H1 (cell line): ENCODE results near the gene NEK9. TPM values are rescaled to one million over a fixed set of nuclear protein-coding genes. Genes with fewer than 3 reads are reported as not detected.

Experiments
- CTCF ChIA-PET: fragments of 300-600 bp; sonication (Branson Sonifier 250); formaldehyde crosslinking; loops from one replicate; lab custom pipeline; 2021; ENCODE audit not compliant: partially characterized antibody; lab: Charles Lee
- POLR2A ChIA-PET: fragments of 300-600 bp; sonication (Branson Sonifier 250); formaldehyde crosslinking; loops from one replicate; lab custom pipeline; 2021; ENCODE audit warnings: inconsistent platforms; ENCODE audit not compliant: partially characterized antibody; lab: Charles Lee
- DNase-seq, 2 experiments: peaks; one replicate each; pipeline versions ENCODE4 v3.0.0 to v3.0.0-alpha.2; 2010 to 2022; ENCODE audit warnings: low spot score in 2 of 2, low read depth in 1 of 2, mixed read lengths in 1 of 2
- FAIRE-seq: peaks from 2 replicates; lab custom pipeline; 2011; peaks lifted over from hg19 to GRCh38; lab: Jason Lieb, UNC
- H2AFZ ChIP-seq: 2 replicates; pipeline ENCODE4 v1.8.1; 2012; ENCODE audit warnings: low read length, inconsistent platforms
- H2AK5ac ChIP-seq: 2 replicates; pipeline ENCODE4 v1.6.1; 2013; ENCODE audit warnings: low read depth, low read length
- H2BK120ac ChIP-seq: replicated peaks from 2 replicates; pipeline ENCODE3; 2013; ENCODE audit warnings: low read depth, low read length, inconsistent platforms
- H2BK12ac ChIP-seq: 2 replicates; pipeline ENCODE4 v1.6.1; 2013; ENCODE audit warnings: low read depth, low read length
- H2BK15ac ChIP-seq: 2 replicates; pipeline ENCODE4 v1.6.1; 2013; ENCODE audit warnings: low read length
- H2BK20ac ChIP-seq: 2 replicates; pipeline ENCODE4 v1.6.1; 2013; ENCODE audit warnings: low read length
- H2BK5ac ChIP-seq: 2 replicates; pipeline ENCODE4 v1.6.1; 2013; ENCODE audit warnings: low read depth, low read length
- H3K14ac ChIP-seq: 2 replicates; pipeline ENCODE4 v1.6.1; 2013; ENCODE audit warnings: inconsistent platforms; ENCODE audit not compliant: insufficient read length
- H3K18ac ChIP-seq: 2 replicates; pipeline ENCODE4 v1.6.1; 2013; ENCODE audit warnings: low read length; ENCODE audit errors: extremely low read depth
- H3K23ac ChIP-seq: 2 replicates; pipeline ENCODE4 v1.6.1; 2013; ENCODE audit warnings: inconsistent platforms; ENCODE audit not compliant: insufficient read length
- H3K23me2 ChIP-seq: 2 replicates; pipeline ENCODE4 v1.6.1; 2013; ENCODE audit warnings: low read depth, low read length
- H3K27ac ChIP-seq: 2 replicates; pipeline ENCODE4 v1.6.1; 2011; ENCODE audit warnings: low read depth, low read length, inconsistent platforms
- H3K27me3 ChIP-seq, 4 experiments: replicated peaks in 1 of 4; 1 replicate in 1 of 4; 2 replicates in 3 of 4; pipeline versions ENCODE4 v1.6.1 to v1.8.1; 2011 to 2013; ENCODE audit warnings: low read length in 3 of 4, mild to moderate bottlenecking in 3 of 4, inconsistent platforms in 2 of 4, mixed read lengths in 2 of 4, moderate library complexity in 1 of 4; ENCODE audit not compliant: control insufficient read depth in 3 of 4, insufficient read depth in 3 of 4; ENCODE audit errors: extremely low read depth in 1 of 4
- H3K36me3 ChIP-seq, 4 experiments: 2 replicates each; pipeline versions ENCODE4 v1.6.1 to v1.8.1; 2011 to 2013; ENCODE audit warnings: mild to moderate bottlenecking in 4 of 4, low read length in 3 of 4, moderate library complexity in 2 of 4, control low read depth in 1 of 4, inconsistent platforms in 1 of 4; ENCODE audit not compliant: insufficient read depth in 4 of 4, control insufficient read depth in 2 of 4
- H3K4ac ChIP-seq: replicated peaks from 2 replicates; pipeline ENCODE3; 2013; ENCODE audit warnings: low read length, low read depth, mixed read lengths, inconsistent platforms; ENCODE audit not compliant: insufficient read length
- H3K4me1 ChIP-seq, 4 experiments: replicated peaks in 1 of 4; 1 replicate in 1 of 4; 2 replicates in 3 of 4; pipeline versions ENCODE4 v1.6.1 to v1.8.1; 2011 to 2013; ENCODE audit warnings: low read length in 3 of 4, inconsistent platforms in 2 of 4, mixed read lengths in 1 of 4; ENCODE audit not compliant: insufficient read depth in 4 of 4, control insufficient read depth in 3 of 4
- H3K4me2 ChIP-seq, 2 experiments: 2 replicates each; pipeline versions ENCODE4 v1.6.1 to v1.8.1; 2011 to 2013; ENCODE audit warnings: low read depth in 2 of 2, low read length in 2 of 2, control low read depth in 1 of 2, inconsistent platforms in 1 of 2, mild to moderate bottlenecking in 1 of 2; ENCODE audit not compliant: insufficient read depth in 1 of 2
- H3K4me3 ChIP-seq, 4 experiments: fragments of 200-600, 300-600 bp in 1 of 4; sonication (generic), shearing (Covaris generic), sonication (Bioruptor Twin) in 1 of 4; 2 replicates each; pipeline versions ENCODE4 v1.5.1 to v1.8.1; 2011 to 2016; ENCODE audit warnings: low read length in 4 of 4, low read depth in 3 of 4, control low read depth in 2 of 4, inconsistent platforms in 2 of 4, mild to moderate bottlenecking in 2 of 4, mixed read lengths in 1 of 4, moderate library complexity in 1 of 4; ENCODE audit not compliant: insufficient read depth in 2 of 4; ENCODE audit errors: extremely low read depth in 1 of 4
- H3K56ac ChIP-seq: replicated peaks from 2 replicates; pipeline ENCODE3; 2013; ENCODE audit warnings: low read depth, mild to moderate bottlenecking, mixed read lengths, low read length, inconsistent platforms; ENCODE audit not compliant: insufficient read length
- H3K79me1 ChIP-seq: 2 replicates; pipeline ENCODE4 v1.6.1; 2013; ENCODE audit warnings: low read depth, low read length, control low read depth
- H3K79me2 ChIP-seq, 2 experiments: 2 replicates each; pipeline versions ENCODE4 v1.6.1 to v1.8.1; 2012 to 2013; ENCODE audit warnings: low read length in 2 of 2, mild to moderate bottlenecking in 2 of 2, inconsistent platforms in 1 of 2; ENCODE audit not compliant: insufficient read depth in 2 of 2, control insufficient read depth in 1 of 2
- H3K9ac ChIP-seq, 4 experiments: replicated peaks in 1 of 4; 1 replicate in 1 of 4; 2 replicates in 3 of 4; pipeline versions ENCODE4 v1.6.1 to v1.8.1; 2011 to 2013; ENCODE audit warnings: low read depth in 3 of 4, low read length in 3 of 4, control low read depth in 2 of 4, mild to moderate bottlenecking in 2 of 4, moderate library complexity in 2 of 4, inconsistent platforms in 1 of 4; ENCODE audit errors: extremely low read depth in 1 of 4
- H3K9me3 ChIP-seq, 2 experiments: 2 replicates each; pipeline versions ENCODE4 v1.6.1 to v1.8.1; 2012 to 2013; ENCODE audit warnings: mild to moderate bottlenecking in 2 of 2, moderate library complexity in 2 of 2, control low read depth in 1 of 2, inconsistent platforms in 1 of 2, low read depth in 1 of 2, low read length in 1 of 2, mixed read lengths in 1 of 2; ENCODE audit not compliant: insufficient read depth in 2 of 2
- H4K20me1 ChIP-seq, 2 experiments: replicated peaks in 1 of 2; 2 replicates each; pipeline versions ENCODE3 to v1.8.1; 2011 to 2013; ENCODE audit warnings: inconsistent platforms in 2 of 2, low read length in 2 of 2, mild to moderate bottlenecking in 1 of 2; ENCODE audit not compliant: insufficient read depth in 2 of 2, control insufficient read depth in 1 of 2
- H4K5ac ChIP-seq: 2 replicates; pipeline ENCODE4 v1.6.1; 2013; ENCODE audit warnings: low read length, low read depth, mixed read lengths, inconsistent platforms; ENCODE audit not compliant: insufficient read length
- H4K8ac ChIP-seq: 2 replicates; pipeline ENCODE4 v1.8.0; 2013; ENCODE audit warnings: mild to moderate bottlenecking, moderate library complexity, low read length, inconsistent platforms; ENCODE audit not compliant: insufficient read depth; ENCODE audit errors: extremely low read depth
- H4K91ac ChIP-seq: replicated peaks from 2 replicates; pipeline ENCODE3; 2013; ENCODE audit warnings: low read length, mixed read lengths, inconsistent platforms; ENCODE audit not compliant: insufficient read length
- CHD2 ChIP-seq: IDR thresholded peaks from 2 replicates; pipeline ENCODE4 v1.6.1; 2012; ENCODE audit warnings: low read length, improper control_type of control experiment
- E2F6 ChIP-seq: IDR thresholded peaks from 2 replicates; pipeline ENCODE4 v1.6.1; 2012; ENCODE audit warnings: inconsistent platforms
- EZH2 ChIP-seq: fragments of 200-600 bp; sonication (generic); IDR thresholded peaks from 2 replicates; pipeline ENCODE4 v1.7.1; 2012; ENCODE audit warnings: low read depth, mild to moderate bottlenecking, moderate library complexity, low read length, inconsistent platforms; ENCODE audit not compliant: severe bottlenecking
- HDAC2 ChIP-seq, 2 experiments: fragments of 300-600 bp in 1 of 2; sonication (generic) in 1 of 2; IDR thresholded peaks; 2 replicates each; pipeline ENCODE4 v1.6.1; 2011 to 2012; ENCODE audit warnings: low read depth in 2 of 2, low read length in 2 of 2, mild to moderate bottlenecking in 2 of 2, moderate library complexity in 2 of 2, borderline replicate concordance in 1 of 2, inconsistent platforms in 1 of 2
- MAFK ChIP-seq: IDR thresholded peaks from 2 replicates; pipeline ENCODE4 v1.6.1; 2012; ENCODE audit warnings: low read depth, mild to moderate bottlenecking, improper control_type of control experiment, low read length
- NRF1 ChIP-seq: IDR thresholded peaks from 2 replicates; pipeline ENCODE4 v1.6.1; 2011; ENCODE audit warnings: mild to moderate bottlenecking, low read depth, low read length, improper control_type of control experiment
- POLR2A ChIP-seq, 2 experiments: IDR thresholded peaks; 1 replicate in 1 of 2; 2 replicates in 1 of 2; pipeline ENCODE4 v1.6.1; 2011; ENCODE audit warnings: low read depth in 2 of 2, low read length in 2 of 2, mild to moderate bottlenecking in 2 of 2; ENCODE audit errors: control extremely low read depth in 1 of 2
- POLR2AphosphoS5 ChIP-seq: IDR thresholded peaks from 2 replicates; pipeline ENCODE4 v1.6.1; 2011; ENCODE audit warnings: low read depth, low read length
- RBBP5 ChIP-seq: IDR thresholded peaks from 2 replicates; pipeline ENCODE4 v1.7.1; 2012; ENCODE audit warnings: low read depth, mild to moderate bottlenecking, inconsistent platforms, low read length, moderate library complexity, borderline replicate concordance
- TAF1 ChIP-seq: IDR thresholded peaks from 2 replicates; pipeline ENCODE4 v1.6.1; 2011; ENCODE audit warnings: mild to moderate bottlenecking, low read depth, low read length
- TEAD4 ChIP-seq: IDR thresholded peaks from 2 replicates; pipeline ENCODE4 v1.6.1; 2012; ENCODE audit warnings: low read depth, low read length, inconsistent platforms, mixed read lengths
- WGBS, 2 experiments: shearing (Covaris generic) in 1 of 2; methylation state at CpG; one replicate each; pipeline versions ENCODE4 v1.1.6 to v1.1.7; 2013 to 2015; ENCODE audit warnings: low lambda C conversion rate in 2 of 2, mixed read lengths in 2 of 2, inconsistent platforms in 1 of 2, low coverage in 1 of 2, missing lambda C conversion rate in 1 of 2; ENCODE audit not compliant: insufficient replicate concordance in 2 of 2, insufficient coverage in 1 of 2, insufficient read length in 1 of 2; ENCODE audit errors: extremely low coverage in 1 of 2, missing lambda C conversion rate in 1 of 2; 5-methylcytosine and 5-hydroxymethylcytosine counted together
- polyA plus RNA-seq, 7 experiments: library from polyadenylated mRNA; depleted of rRNA in 3 of 7; stranded (reverse) in 5 of 7; unstranded in 2 of 7; fragments of >200 nt in 5 of 7; fragments of 200-250 nt in 2 of 7; gene quantifications; 1 replicate in 5 of 7; 2 replicates in 1 of 7; 4 replicates in 1 of 7; pipeline versions ENCODE4 v1.2.1 to v1.2.3, GENCODE V29; 2011 to 2013; ENCODE audit warnings: missing spikeins in 2 of 7, mixed read lengths in 2 of 7
- total RNA-seq: library from RNA; stranded (reverse); fragmentation: NEBNext Ultra II Directional; extraction: Animal tissue kit (Norgen Biotek cat#: 25700); gene quantifications from 2 replicates; pipeline ENCODE4 v1.2.1, GENCODE V29; 2021

Gene NEK9
- total and polyA plus RNA-seq, 2 of the 8 experiments (the other 6 are each of a cell fraction or from before 2014, with no cell fraction given): 16.0 to 43.6 TPM

GRCh38 chr14:75050852-75051555, 75.8 kb downstream of the NEK9 start, which contains the start of gene MLH3:
TSS of gene MLH3 (minus strand) at chr14:75051467. CDS start at chr14:75049655, 1,812 bp downstream.
- H3K9ac ChIP-seq: peak within 1 kb of the TSS; percentile 75 to 85 (median 80)
- H2BK120ac ChIP-seq: peak within 1 kb of the TSS; percentile 33
- peaks cover 0 to 4% (median 0%) of the 10 kb centered on the region in 4 experiments; a peak in 3 of 7 replicates for H3K4me1 ChIP-seq
- H2AFZ ChIP-seq: no peak within 1 kb of the TSS; the same call in 1 of the 2 replicates
- no peak within 1 kb of the TSS for H2BK20ac ChIP-seq
- H3K18ac ChIP-seq: no peak within 1 kb of the TSS
- H2AK5ac ChIP-seq: no peak within 1 kb of the TSS
- H3K79me2 ChIP-seq: no peaks in the 10 kb centered on the region
- H2BK12ac ChIP-seq: no peak within 1 kb of the TSS
- H4K5ac ChIP-seq: peak within 1 kb of the TSS; percentile 76
- H3K27me3 ChIP-seq: no peaks in the 10 kb centered on the region
- H4K91ac ChIP-seq: peak within 1 kb of the TSS; percentile 12
- no peak within 1 kb of the TSS for H2BK15ac ChIP-seq
- H3K9me3 ChIP-seq: no peaks in the 10 kb centered on the region
- H3K36me3 ChIP-seq: no peaks in the 10 kb centered on the region; a peak in 1 of 8 replicates
- no peak within 1 kb of the TSS for H3K14ac ChIP-seq
- no peaks in the 10 kb centered on the region for H4K20me1 ChIP-seq
- peak within 1 kb of the TSS; percentile 95; the same call in 1 of the 2 replicates for H4K8ac ChIP-seq
- no peak within 1 kb of the TSS; the same call in 1 of the 2 replicates for H2BK5ac ChIP-seq
- DNase-seq (peak; percentile 87 to 91), FAIRE-seq (peak; percentile 52)
- peak within 1 kb of the TSS; percentile 54 to 61 (median 58) for H3K4me3 ChIP-seq
- H3K23me2 ChIP-seq: no peaks in the 10 kb centered on the region; the same call in 1 of the 2 replicates
- H3K27ac ChIP-seq: peak within 1 kb of the TSS; percentile 67
- peak within 1 kb of the TSS; percentile 60 to 86 for H3K4me2 ChIP-seq
- H3K56ac ChIP-seq: peak within 1 kb of the TSS; percentile 71
- H3K79me1 ChIP-seq: no peaks in the 10 kb centered on the region
- ChIA-PET CTCF (interaction anchor here (1.0 to 2.8 kb wide), 2 partner anchors 28 to 38 kb away, joined by 3 to 12 read pairs; no protein-coding TSS in a partner anchor), POLR2A (interaction anchor here (0.8 to 3.0 kb wide), 7 partner anchors 9 to 405 kb away, joined by 3 to 15 read pairs (median 5); partner anchors contain the start of genes ACYP1 and ZC2HC1C)
- no peak within 1 kb of the TSS for H3K4ac ChIP-seq
- 3% methylated on average over 53 of the region's 59 CpGs; no CpG with 5 or more reads in 1 of the 2 experiments for WGBS, 2 experiments
- H3K23ac ChIP-seq: no peak within 1 kb of the TSS
- TF ChIP-seq HDAC2 (IDR thresholded peaks at IDR 0.05; ENCODE audit: borderline replicate concordance in 1 of 2, low read depth in 2 of 2, low read length in 2 of 2) (0 out of 4 replicates have a peak, but pooled peaks of 1 of the 2 experiments have one; percentile 51), RBBP5 (peak; percentile 87; the same call in 1 of the 2 replicates), NRF1 (peak; percentile 96), POLR2A (IDR thresholded peaks at IDR 0.05; ENCODE audit: control extremely low read depth in 1 of 2, low read depth in 2 of 2, low read length in 2 of 2) (peak; percentile 71 to 89), E2F6 (peak; percentile 89), POLR2AphosphoS5 (peak; percentile 74), TEAD4 (0 out of 2 replicates have a peak, but pooled peaks have one; percentile 18), CHD2 (0 out of 2 replicates have a peak, but pooled peaks have one; percentile 10), EZH2 (peak; percentile 37), MAFK (no peak), TAF1 (peak; percentile 78; the same call in 1 of the 2 replicates)
